CD14-positive monocyte (primary cell): Measurements from ENCODE around the gene STK31. TPM values are rescaled to one million over a fixed set of nuclear protein-coding genes. Genes with fewer than 3 reads are reported as not detected.
"Not testable (repeated sequence)": the region's sequence is repeated elsewhere in the genome, so short reads cannot be mapped to it uniquely, and the experiment has no call there.

Experiments
- DNase-seq, 3 donors: peaks; one replicate each; pipeline ENCODE4 v3.0.0-alpha.2; 2011 to 2022
- H2AFZ ChIP-seq: 2 replicates; pipeline ENCODE4 v1.6.0; 2012; ENCODE audit warnings: mild to moderate bottlenecking, low read depth, low read length, inconsistent platforms; ENCODE audit not compliant: insufficient read depth, poor library complexity, severe bottlenecking
- H3K27ac ChIP-seq, 2 donors: 1 replicate in 1 of 2; 2 replicates in 1 of 2; pipeline ENCODE4 v1.5.1; 2012 to 2013; ENCODE audit warnings: low read length in 2 of 2, control low read depth in 1 of 2, inconsistent platforms in 1 of 2, low read depth in 1 of 2, mild to moderate bottlenecking in 1 of 2
- H3K27me3 ChIP-seq, 2 donors: one replicate each; pipeline versions ENCODE4 v1.6.0 to v1.6.1; 2011 to 2013; ENCODE audit warnings: low read length in 2 of 2; ENCODE audit not compliant: control insufficient read depth in 2 of 2, insufficient read depth in 2 of 2
- H3K36me3 ChIP-seq, 2 donors: replicated peaks in 1 of 2; 1 replicate in 1 of 2; 2 replicates in 1 of 2; pipeline versions ENCODE4 v1.5.1 to v1.6.1; 2012 to 2013; ENCODE audit warnings: low read length in 2 of 2, control low read depth in 1 of 2, inconsistent platforms in 1 of 2, mild to moderate bottlenecking in 1 of 2; ENCODE audit not compliant: insufficient read depth in 2 of 2, control insufficient read depth in 1 of 2
- H3K4me1 ChIP-seq, 2 donors: 1 replicate in 1 of 2; 2 replicates in 1 of 2; pipeline versions ENCODE4 v1.5.1 to v1.6.1; 2012 to 2013; ENCODE audit warnings: low read length in 2 of 2, control low read depth in 1 of 2, inconsistent platforms in 1 of 2, mild to moderate bottlenecking in 1 of 2, moderate library complexity in 1 of 2; ENCODE audit not compliant: insufficient read depth in 2 of 2, control insufficient read depth in 1 of 2
- H3K4me2 ChIP-seq: replicated peaks from 2 replicates; pipeline ENCODE3; 2012; ENCODE audit warnings: low read length, moderate library complexity, mild to moderate bottlenecking; ENCODE audit not compliant: poor library complexity, severe bottlenecking; ENCODE audit errors: extremely low read depth
- H3K4me3 ChIP-seq, 3 experiments: fragments of 200-600 bp in 1 of 3; sonication (generic) in 1 of 3; replicated peaks in 1 of 3; 1 replicate in 2 of 3; 2 replicates in 1 of 3; pipeline ENCODE4 v1.5.1; 2011 to 2013; ENCODE audit warnings: low read length in 3 of 3, mild to moderate bottlenecking in 3 of 3, control low read depth in 2 of 3, low read depth in 2 of 3, inconsistent platforms in 1 of 3, moderate library complexity in 1 of 3
- H3K79me2 ChIP-seq: 2 replicates; pipeline ENCODE4 v1.6.0; 2012; ENCODE audit warnings: mild to moderate bottlenecking, control low read depth, inconsistent platforms, low read length, moderate library complexity; ENCODE audit not compliant: insufficient read depth
- H3K9ac ChIP-seq: 2 replicates; pipeline ENCODE4 v1.6.0; 2017; ENCODE audit warnings: low read length, mild to moderate bottlenecking; ENCODE audit not compliant: insufficient read depth, poor library complexity, severe bottlenecking
- H3K9me3 ChIP-seq, 2 donors: replicated peaks in 1 of 2; 1 replicate in 1 of 2; 2 replicates in 1 of 2; pipeline versions ENCODE4 v1.5.1 to v1.6.1; 2012 to 2013; ENCODE audit warnings: low read length in 2 of 2, control low read depth in 1 of 2; ENCODE audit not compliant: control insufficient read depth in 1 of 2, insufficient read depth in 1 of 2
- H4K20me1 ChIP-seq: 2 replicates; pipeline ENCODE4 v1.6.0; 2012; ENCODE audit warnings: mild to moderate bottlenecking, low read length, control low read depth, moderate library complexity; ENCODE audit not compliant: insufficient read depth
- H3K27ac Mint-ChIP-seq, 7 donors: one replicate each; pipeline ENCODE4 v1.8.0; 2020; ENCODE audit warnings: mild to moderate bottlenecking in 7 of 7, mixed read lengths in 7 of 7, moderate library complexity in 6 of 7, inconsistent platforms in 2 of 7
- H3K27me3 Mint-ChIP-seq, 3 donors: one replicate each; pipeline ENCODE4 v1.8.0; 2021 to 2022; ENCODE audit warnings: low read depth in 3 of 3, mild to moderate bottlenecking in 3 of 3, mixed read lengths in 3 of 3, moderate library complexity in 3 of 3, inconsistent platforms in 1 of 3
- H3K36me3 Mint-ChIP-seq, 2 donors: one replicate each; pipeline ENCODE4 v1.8.0; 2020; ENCODE audit warnings: mixed read lengths in 2 of 2, inconsistent platforms in 1 of 2, mild to moderate bottlenecking in 1 of 2
- H3K4me1 Mint-ChIP-seq: one replicate; pipeline ENCODE4 v1.8.0; 2020; ENCODE audit warnings: mild to moderate bottlenecking, mixed read lengths
- H3K4me3 Mint-ChIP-seq, 2 donors: one replicate each; pipeline ENCODE4 v1.8.0; 2020; ENCODE audit warnings: mild to moderate bottlenecking in 2 of 2, mixed read lengths in 2 of 2, moderate library complexity in 1 of 2
- H3K9me3 Mint-ChIP-seq, 7 donors: one replicate each; pipeline ENCODE4 v1.8.0; 2020 to 2022; ENCODE audit warnings: mixed read lengths in 7 of 7, mild to moderate bottlenecking in 6 of 7, moderate library complexity in 6 of 7, inconsistent platforms in 2 of 7
- CTCF ChIP-seq: fragments of 200-600 bp; IDR thresholded peaks from one replicate; pipeline ENCODE4 v1.8.0; 2022; ENCODE audit warnings: antibody characterized with exemption, mild to moderate bottlenecking
- WGBS: methylation state at CpG from one replicate; pipeline ENCODE4 v1.1.5; 2013; ENCODE audit warnings: missing lambda C conversion rate; ENCODE audit not compliant: insufficient coverage; 5-methylcytosine and 5-hydroxymethylcytosine counted together
- intact Hi-C, 2 donors: fragments of 100-400 bp; cut with micrococcal nuclease; formaldehyde crosslinking; loops; one replicate each; pipeline versions ENCODE4 v1.15.0 to v1.15.1; 2023
- polyA plus RNA-seq, 3 donors: library from polyadenylated mRNA; depleted of rRNA in 1 of 3; unstranded in 2 of 3; stranded (reverse) in 1 of 3; fragments of 300-500 nt in 2 of 3; fragments of >200 nt in 1 of 3; fragmentation: Illumina TruSeq in 2 of 3; gene quantifications; 1 replicate in 2 of 3; 2 replicates in 1 of 3; pipeline ENCODE4 v1.2.3, GENCODE V29; 2012 to 2021

STK31 gene
- polyA plus RNA-seq, 3 donors, result 0.11 TPM; not detected in 2

DNA sequence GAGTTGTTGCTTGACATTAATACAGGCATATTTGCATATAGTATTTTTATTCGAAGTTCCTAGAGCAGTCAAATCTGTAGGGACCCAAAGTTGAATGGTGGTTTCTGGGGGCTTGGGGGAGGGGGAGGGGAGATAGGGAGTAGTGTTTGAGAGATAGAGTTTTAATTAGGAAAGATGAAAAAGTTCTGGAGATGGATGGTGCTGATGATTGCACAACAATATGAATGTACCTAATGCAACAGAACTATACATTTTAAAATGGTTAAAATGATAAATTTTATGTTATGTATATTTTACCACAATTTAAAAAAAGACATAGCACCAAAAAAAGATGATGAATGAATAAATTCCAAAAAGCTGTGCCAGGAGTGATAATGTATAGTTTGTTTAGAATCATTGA, 41.8 kb downstream of the STK31 start:
- intact Hi-C loops, result no loop called here
- Histone ChIP-seq H3K4me1 (no peaks in the 10 kb centered on the region), H3K4me3 (no peak overlapping the region), H3K36me3 (no peaks in the 10 kb centered on the region), H3K9ac (no peak overlapping the region), H3K27me3 (no peaks in the 10 kb centered on the region), H3K9me3 (no peaks in the 10 kb centered on the region), H3K4me2 (no peak overlapping the region), H3K79me2 (no peaks in the 10 kb centered on the region), H4K20me1 (no peaks in the 10 kb centered on the region), H3K27ac (no peak overlapping the region), H2AFZ (no peak overlapping the region)
- H3K4me1 Mint-ChIP-seq, result no peaks in the 10 kb centered on the region
- peaks cover 0 to 2% (median 2%) of the 10 kb centered on the region in 3 donors for H3K27me3 Mint-ChIP-seq
- no peak for DNase-seq
- H3K27ac Mint-ChIP-seq, result no peak overlapping the region
- no peaks in the 10 kb centered on the region for H3K36me3 Mint-ChIP-seq
- H3K9me3 Mint-ChIP-seq, result peaks cover 0 to 14% (median 5%) of the 10 kb centered on the region in 7 donors
- TF ChIP-seq CTCF, result no peak
- WGBS, result no CpG with 5 or more reads among the region's 1 CpG
- H3K4me3 Mint-ChIP-seq, result no peak overlapping the region

- WGBS, result no CpG with 5 or more reads among the region's 3 CpGs
These were observed 48.8 kb downstream of the STK31 start for GRCh38 chr7:23758839-23759238.

More at GRCh38 chr7:23758839-23759238, 48.8 kb downstream of the STK31 start:
- H3K9me3 ChIP-seq, H3K4me1 ChIP-seq, H3K9ac ChIP-seq, H3K4me2 ChIP-seq, H3K4me1 Mint-ChIP-seq, H3K27ac ChIP-seq, H3K4me3 Mint-ChIP-seq, H3K79me2 ChIP-seq, H3K36me3 Mint-ChIP-seq, H3K27me3 Mint-ChIP-seq, H4K20me1 ChIP-seq, H3K36me3 ChIP-seq, H3K4me3 ChIP-seq, H3K27ac Mint-ChIP-seq, DNase-seq, intact Hi-C loops, H2AFZ ChIP-seq, H3K27me3 ChIP-seq: not testable (repeated sequence)
- peaks cover 0 to 11% (median 1%) of the 10 kb centered on the region in 7 donors for H3K9me3 Mint-ChIP-seq
